Pons (tissue), 1 donor: ENCODE data around the gene GSG1L.
"Not testable (repeated sequence)": the region's sequence is repeated elsewhere in the genome, so short reads cannot be mapped to it uniquely, and the experiment has no call there.

Experiments
- DNase-seq: peaks from one replicate; pipeline ENCODE4 v3.0.0-alpha.2; 2016; ENCODE audit warnings: low spot score

The GSG1L gene

DNA sequence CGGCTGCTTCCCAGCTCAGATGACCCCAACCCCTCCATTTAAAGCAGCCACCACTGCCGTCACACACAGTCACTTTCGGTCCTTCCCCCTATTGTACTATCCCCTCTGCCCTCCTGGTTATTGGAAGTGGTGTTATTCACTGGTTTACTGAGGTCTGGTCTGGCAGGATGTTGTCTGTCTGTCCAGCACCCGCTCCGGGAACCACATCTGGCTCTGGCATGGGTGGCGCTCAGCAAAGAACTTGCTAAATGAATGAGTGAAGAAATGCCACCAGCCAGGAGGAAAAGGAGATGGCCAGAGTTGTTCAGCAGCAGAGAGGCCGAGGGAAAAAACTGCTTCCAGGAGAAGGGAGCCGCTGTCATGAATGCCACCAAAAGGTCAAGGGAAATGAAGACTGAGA is 161.6 kb downstream of the GSG1L start:
- no peak for DNase-seq

DNA sequence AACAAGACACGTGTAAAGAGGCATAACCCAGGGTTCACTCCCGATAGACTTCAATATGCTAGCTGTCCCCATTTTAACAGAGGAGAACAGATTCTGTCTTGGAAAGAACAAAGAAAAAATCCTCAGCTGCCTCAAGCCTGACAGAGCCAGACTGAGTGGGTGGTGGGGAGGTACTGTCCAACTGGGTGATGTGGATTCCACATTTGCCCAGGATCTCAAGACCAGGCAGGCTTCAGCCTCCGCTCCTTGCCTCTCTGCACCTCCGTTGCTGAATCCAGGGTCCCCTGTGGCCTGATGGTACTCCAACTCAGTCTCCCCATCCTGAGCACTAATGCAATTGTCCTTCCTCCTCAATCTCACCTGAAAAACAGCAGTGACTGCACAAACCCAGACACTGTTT is 163.8 kb downstream of the GSG1L start:
- DNase-seq: no peak

- no peak for DNase-seq
These were observed 169.1 kb downstream of the GSG1L start for GRCh38 chr16:27894386-27894785.

GRCh38 chr16:27892879-27893278 is 170.6 kb downstream of the GSG1L start:
- no peak for DNase-seq

DNA sequence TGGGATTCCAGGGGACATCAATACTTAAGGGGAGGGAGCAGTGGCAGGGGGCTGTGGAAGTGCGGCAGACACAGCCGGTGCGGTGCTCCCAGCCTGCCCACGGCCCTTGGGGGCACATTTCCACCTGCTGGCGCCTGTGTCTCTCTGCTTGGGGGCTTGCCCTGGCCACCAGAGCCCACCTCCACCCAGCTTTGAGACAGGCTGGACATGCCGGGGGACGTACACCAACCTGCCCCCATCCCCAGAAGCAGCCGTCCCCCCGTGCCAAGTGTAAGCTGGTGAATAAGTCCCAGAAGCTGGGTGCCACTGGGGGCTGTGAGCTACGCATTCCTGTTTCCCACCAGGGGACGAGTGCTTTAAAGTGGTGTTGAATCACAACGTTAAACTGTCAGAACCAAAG is 172.6 kb downstream of the GSG1L start:
- no peak for DNase-seq

GRCh38 chr16:27890006-27890405 is 173.5 kb downstream of the GSG1L start:
- no peak for DNase-seq

DNA sequence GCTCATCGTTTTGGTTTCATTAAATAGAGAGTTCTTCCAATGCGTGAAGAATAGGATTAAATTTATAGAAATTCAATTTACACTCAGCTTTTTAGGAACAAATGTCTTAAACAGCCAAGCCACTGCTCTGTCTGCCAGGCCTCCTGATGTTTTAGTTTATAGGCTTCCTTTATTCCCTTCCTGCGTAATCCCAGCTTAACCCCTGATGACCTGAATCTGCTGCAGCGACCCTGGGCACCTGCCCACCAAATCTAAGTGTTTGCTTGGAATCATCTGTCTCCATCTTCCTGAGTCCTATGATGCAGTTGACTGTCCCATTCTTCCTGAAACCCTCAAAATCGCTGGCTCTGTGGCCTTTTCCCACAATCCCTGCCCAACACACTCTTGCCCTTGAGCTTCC is 179.9 kb downstream of the GSG1L start:
- no peak for DNase-seq

DNA sequence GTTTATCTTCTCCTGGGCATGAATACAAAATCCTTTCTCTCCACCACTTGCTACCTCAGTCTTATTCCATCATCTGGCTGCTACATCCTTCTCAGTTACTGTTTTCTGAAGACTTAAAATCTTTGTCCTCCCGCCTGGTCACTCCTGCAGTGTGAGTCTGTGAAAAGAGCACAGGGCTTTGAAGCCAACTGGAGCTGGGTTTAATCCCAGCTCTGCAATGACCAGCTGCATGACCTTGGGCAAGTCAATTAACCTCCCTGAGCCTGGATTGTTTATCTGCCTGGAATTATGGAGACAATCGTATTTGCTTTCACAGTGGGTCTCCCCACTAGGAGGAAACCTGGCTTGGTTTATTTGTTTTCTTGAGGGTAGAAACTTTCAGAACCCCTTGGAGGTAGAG is 183.2 kb downstream of the GSG1L start:
- DNase-seq: no peak

- DNase-seq: no peak
These were observed 183.8 kb downstream of the GSG1L start for GRCh38 chr16:27879601-27880247.

GRCh38 chr16:27872627-27873026 is 190.9 kb downstream of the GSG1L start:
- not testable (repeated sequence) for DNase-seq

GRCh38 chr16:27870116-27870798 is 193.3 kb downstream of the GSG1L start:
- no peak for DNase-seq

DNA sequence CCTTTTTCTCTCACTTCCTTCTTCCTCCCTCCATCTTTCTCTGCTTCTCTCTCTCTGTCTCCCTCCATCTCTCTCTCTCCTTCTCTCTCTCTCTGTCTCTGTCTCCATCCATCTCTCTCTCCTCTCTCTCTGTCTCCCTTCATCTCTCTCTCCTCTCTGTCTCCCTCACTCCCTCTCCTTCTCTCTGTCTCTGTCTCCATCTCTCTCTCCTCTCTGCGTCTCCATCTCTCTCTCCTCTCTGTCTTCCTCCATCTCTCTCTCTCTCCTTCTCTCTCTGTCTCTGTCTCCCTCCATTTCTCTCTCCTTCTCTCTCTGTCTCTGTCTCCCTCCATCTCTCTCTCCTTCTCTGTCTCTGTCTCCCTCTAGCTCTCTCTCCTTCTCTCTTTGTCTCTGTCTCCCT is 194.1 kb downstream of the GSG1L start:
- DNase-seq: no peak

GRCh38 chr16:27868180-27868579 is 195.3 kb downstream of the GSG1L start:
- DNase-seq: no peak

DNA sequence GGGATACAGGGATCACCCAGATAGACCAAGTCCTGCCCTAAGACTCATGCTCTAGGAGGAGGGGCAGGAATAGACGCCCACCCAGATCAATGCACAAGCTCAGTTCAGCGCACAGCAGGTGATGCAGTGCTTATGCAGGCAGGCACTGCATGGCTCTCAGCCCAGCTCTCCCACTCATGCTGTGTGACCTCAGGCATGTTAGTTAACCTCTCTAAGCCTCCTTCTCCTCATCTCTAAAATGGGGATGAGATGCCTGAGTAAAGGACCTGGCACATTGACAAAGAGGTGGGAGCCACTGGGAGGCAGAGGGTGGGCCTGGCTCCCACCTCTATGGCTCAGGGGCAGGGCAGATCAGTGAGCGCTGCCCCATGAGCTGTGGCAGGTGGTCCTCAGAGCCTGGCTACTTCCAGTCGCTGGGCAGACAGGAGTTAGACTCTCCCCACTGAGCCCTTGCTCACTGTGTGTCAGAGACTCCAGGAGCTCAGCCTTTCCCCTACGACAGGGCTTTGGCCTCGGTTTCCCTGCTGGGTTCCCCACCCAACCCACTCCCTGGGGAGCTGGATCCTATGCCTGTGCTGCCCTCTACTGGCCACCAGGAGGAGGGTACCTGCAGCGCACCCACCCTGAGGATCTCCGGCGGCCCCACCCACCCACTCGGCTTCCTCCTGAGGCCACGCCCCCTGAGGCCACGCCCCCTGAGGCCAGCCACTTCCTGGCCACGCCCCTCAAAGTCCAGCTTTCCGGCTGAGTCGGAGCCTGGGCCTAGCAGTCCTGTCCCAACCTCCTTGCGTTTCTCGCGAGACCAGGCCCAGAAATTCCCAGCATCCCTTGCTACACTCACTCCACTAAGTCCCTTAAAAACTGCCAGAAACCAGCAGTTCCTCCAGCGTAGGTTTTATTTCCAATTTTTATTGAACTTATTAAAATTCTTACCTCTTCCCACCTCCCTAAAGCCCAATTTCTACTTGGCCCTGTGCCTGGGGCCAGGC is 196.1 kb downstream of the GSG1L start:
- DNase-seq: peak; percentile 18

DNA sequence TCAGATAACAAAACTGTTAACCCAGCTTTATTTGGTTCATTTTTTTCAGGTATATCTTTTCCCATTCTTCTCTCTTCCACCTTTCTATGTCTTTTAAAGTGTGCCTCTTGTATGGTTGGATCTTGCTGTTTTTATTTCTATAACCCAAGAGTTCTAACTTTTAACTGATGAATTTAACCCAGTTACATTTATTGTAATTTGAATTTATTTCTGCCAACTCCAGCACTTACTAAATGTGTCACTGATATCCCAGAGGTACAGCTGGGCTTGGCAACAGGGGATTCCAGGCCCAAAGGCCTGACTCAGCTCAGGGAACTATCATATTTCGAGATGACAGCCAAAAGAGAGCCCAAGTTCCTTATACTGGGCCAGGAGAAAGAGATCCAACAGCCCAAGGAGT is 200.1 kb downstream of the GSG1L start:
- DNase-seq: no peak

DNA sequence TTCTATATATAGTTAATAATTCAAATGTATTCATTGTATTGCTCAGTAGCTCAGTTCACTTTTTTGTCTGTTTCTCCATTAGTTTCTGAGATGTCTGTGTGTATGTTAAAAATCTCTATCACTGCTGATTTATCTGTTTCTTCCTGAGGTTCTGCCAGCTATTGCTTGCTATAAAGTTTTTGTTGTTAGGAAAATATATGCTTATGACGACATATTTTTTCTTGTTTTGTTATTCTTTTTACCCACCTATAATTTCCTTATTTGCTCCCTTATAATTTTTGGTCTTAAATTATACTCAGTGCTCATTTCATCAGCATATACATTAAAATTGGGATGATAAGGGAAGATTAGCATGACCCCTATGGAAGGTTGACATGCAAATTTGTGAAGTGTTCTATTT is 200.6 kb downstream of the GSG1L start:
- DNase-seq: no peak

GRCh38 chr16:27860091-27860490 is 203.4 kb downstream of the GSG1L start:
- no peak for DNase-seq

DNA sequence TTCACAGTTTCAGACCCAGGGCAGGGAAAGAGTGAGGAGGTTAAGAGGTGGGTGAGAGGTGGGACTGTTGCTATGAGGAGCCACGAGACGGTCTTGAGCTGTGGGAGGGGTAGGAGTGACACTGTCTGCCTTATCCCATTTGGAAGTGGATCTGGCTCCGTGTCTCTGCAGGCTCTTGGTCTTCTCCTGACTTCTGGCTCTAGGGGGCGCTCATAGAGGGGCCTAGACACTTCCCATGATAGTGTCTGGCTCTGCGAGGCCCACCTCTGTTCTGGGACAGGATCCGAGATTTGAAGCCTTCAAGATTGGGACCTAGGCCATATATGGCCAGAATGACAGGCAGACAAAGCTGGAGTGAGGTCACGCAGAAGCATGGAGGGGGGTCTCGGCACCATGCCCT is 204.5 kb downstream of the GSG1L start:
- DNase-seq: no peak

GRCh38 chr16:27853651-27854050 is 209.9 kb downstream of the GSG1L start:
- no peak for DNase-seq

- no peak for DNase-seq
These were observed 210.4 kb downstream of the GSG1L start for GRCh38 chr16:27853101-27853500.

GRCh38 chr16:27852681-27853080 is 210.8 kb downstream of the GSG1L start:
- no peak for DNase-seq

- DNase-seq: no peak
These were observed 211.4 kb downstream of the GSG1L start for GRCh38 chr16:27852116-27852515.

GRCh38 chr16:27851586-27851985 is 211.9 kb downstream of the GSG1L start:
- no peak for DNase-seq
